CD14-positive monocyte (primary cell): Measurements from ENCODE around the gene PGM5. TPM values are rescaled to one million over a fixed set of nuclear protein-coding genes. Genes with fewer than 3 reads are reported as not detected.
"Not testable (repeated sequence)": the region's sequence is repeated elsewhere in the genome, so short reads cannot be mapped to it uniquely, and the experiment has no call there.

Experiments
- DNase-seq, 3 donors: peaks; one replicate each; pipeline ENCODE4 v3.0.0-alpha.2; 2011 to 2022
- H2AFZ ChIP-seq: 2 replicates; pipeline ENCODE4 v1.6.0; 2012; ENCODE audit warnings: mild to moderate bottlenecking, low read depth, low read length, inconsistent platforms; ENCODE audit not compliant: insufficient read depth, poor library complexity, severe bottlenecking
- H3K27ac ChIP-seq, 2 donors: 1 replicate in 1 of 2; 2 replicates in 1 of 2; pipeline ENCODE4 v1.5.1; 2012 to 2013; ENCODE audit warnings: low read length in 2 of 2, control low read depth in 1 of 2, inconsistent platforms in 1 of 2, low read depth in 1 of 2, mild to moderate bottlenecking in 1 of 2
- H3K27me3 ChIP-seq, 2 donors: one replicate each; pipeline versions ENCODE4 v1.6.0 to v1.6.1; 2011 to 2013; ENCODE audit warnings: low read length in 2 of 2; ENCODE audit not compliant: control insufficient read depth in 2 of 2, insufficient read depth in 2 of 2
- H3K36me3 ChIP-seq, 2 donors: replicated peaks in 1 of 2; 1 replicate in 1 of 2; 2 replicates in 1 of 2; pipeline versions ENCODE4 v1.5.1 to v1.6.1; 2012 to 2013; ENCODE audit warnings: low read length in 2 of 2, control low read depth in 1 of 2, inconsistent platforms in 1 of 2, mild to moderate bottlenecking in 1 of 2; ENCODE audit not compliant: insufficient read depth in 2 of 2, control insufficient read depth in 1 of 2
- H3K4me1 ChIP-seq, 2 donors: 1 replicate in 1 of 2; 2 replicates in 1 of 2; pipeline versions ENCODE4 v1.5.1 to v1.6.1; 2012 to 2013; ENCODE audit warnings: low read length in 2 of 2, control low read depth in 1 of 2, inconsistent platforms in 1 of 2, mild to moderate bottlenecking in 1 of 2, moderate library complexity in 1 of 2; ENCODE audit not compliant: insufficient read depth in 2 of 2, control insufficient read depth in 1 of 2
- H3K4me2 ChIP-seq: replicated peaks from 2 replicates; pipeline ENCODE3; 2012; ENCODE audit warnings: low read length, moderate library complexity, mild to moderate bottlenecking; ENCODE audit not compliant: poor library complexity, severe bottlenecking; ENCODE audit errors: extremely low read depth
- H3K4me3 ChIP-seq, 3 experiments: fragments of 200-600 bp in 1 of 3; sonication (generic) in 1 of 3; replicated peaks in 1 of 3; 1 replicate in 2 of 3; 2 replicates in 1 of 3; pipeline ENCODE4 v1.5.1; 2011 to 2013; ENCODE audit warnings: low read length in 3 of 3, mild to moderate bottlenecking in 3 of 3, control low read depth in 2 of 3, low read depth in 2 of 3, inconsistent platforms in 1 of 3, moderate library complexity in 1 of 3
- H3K79me2 ChIP-seq: 2 replicates; pipeline ENCODE4 v1.6.0; 2012; ENCODE audit warnings: mild to moderate bottlenecking, control low read depth, inconsistent platforms, low read length, moderate library complexity; ENCODE audit not compliant: insufficient read depth
- H3K9ac ChIP-seq: 2 replicates; pipeline ENCODE4 v1.6.0; 2017; ENCODE audit warnings: low read length, mild to moderate bottlenecking; ENCODE audit not compliant: insufficient read depth, poor library complexity, severe bottlenecking
- H3K9me3 ChIP-seq, 2 donors: replicated peaks in 1 of 2; 1 replicate in 1 of 2; 2 replicates in 1 of 2; pipeline versions ENCODE4 v1.5.1 to v1.6.1; 2012 to 2013; ENCODE audit warnings: low read length in 2 of 2, control low read depth in 1 of 2; ENCODE audit not compliant: control insufficient read depth in 1 of 2, insufficient read depth in 1 of 2
- H4K20me1 ChIP-seq: 2 replicates; pipeline ENCODE4 v1.6.0; 2012; ENCODE audit warnings: mild to moderate bottlenecking, low read length, control low read depth, moderate library complexity; ENCODE audit not compliant: insufficient read depth
- H3K27ac Mint-ChIP-seq, 7 donors: one replicate each; pipeline ENCODE4 v1.8.0; 2020; ENCODE audit warnings: mild to moderate bottlenecking in 7 of 7, mixed read lengths in 7 of 7, moderate library complexity in 6 of 7, inconsistent platforms in 2 of 7
- H3K27me3 Mint-ChIP-seq, 3 donors: one replicate each; pipeline ENCODE4 v1.8.0; 2021 to 2022; ENCODE audit warnings: low read depth in 3 of 3, mild to moderate bottlenecking in 3 of 3, mixed read lengths in 3 of 3, moderate library complexity in 3 of 3, inconsistent platforms in 1 of 3
- H3K36me3 Mint-ChIP-seq, 2 donors: one replicate each; pipeline ENCODE4 v1.8.0; 2020; ENCODE audit warnings: mixed read lengths in 2 of 2, inconsistent platforms in 1 of 2, mild to moderate bottlenecking in 1 of 2
- H3K4me1 Mint-ChIP-seq: one replicate; pipeline ENCODE4 v1.8.0; 2020; ENCODE audit warnings: mild to moderate bottlenecking, mixed read lengths
- H3K4me3 Mint-ChIP-seq, 2 donors: one replicate each; pipeline ENCODE4 v1.8.0; 2020; ENCODE audit warnings: mild to moderate bottlenecking in 2 of 2, mixed read lengths in 2 of 2, moderate library complexity in 1 of 2
- H3K9me3 Mint-ChIP-seq, 7 donors: one replicate each; pipeline ENCODE4 v1.8.0; 2020 to 2022; ENCODE audit warnings: mixed read lengths in 7 of 7, mild to moderate bottlenecking in 6 of 7, moderate library complexity in 6 of 7, inconsistent platforms in 2 of 7
- WGBS: methylation state at CpG from one replicate; pipeline ENCODE4 v1.1.5; 2013; ENCODE audit warnings: missing lambda C conversion rate; ENCODE audit not compliant: insufficient coverage; 5-methylcytosine and 5-hydroxymethylcytosine counted together
- intact Hi-C, 2 donors: fragments of 100-400 bp; cut with micrococcal nuclease; formaldehyde crosslinking; loops; one replicate each; pipeline versions ENCODE4 v1.15.0 to v1.15.1; 2023
- polyA plus RNA-seq, 3 donors: library from polyadenylated mRNA; depleted of rRNA in 1 of 3; unstranded in 2 of 3; stranded (reverse) in 1 of 3; fragments of 300-500 nt in 2 of 3; fragments of >200 nt in 1 of 3; fragmentation: Illumina TruSeq in 2 of 3; gene quantifications; 1 replicate in 2 of 3; 2 replicates in 1 of 3; pipeline ENCODE4 v1.2.3, GENCODE V29; 2012 to 2021

The PGM5 gene
- polyA plus RNA-seq, 3 donors = 0.35 to 1.2 (median 1.1) TPM

DNA sequence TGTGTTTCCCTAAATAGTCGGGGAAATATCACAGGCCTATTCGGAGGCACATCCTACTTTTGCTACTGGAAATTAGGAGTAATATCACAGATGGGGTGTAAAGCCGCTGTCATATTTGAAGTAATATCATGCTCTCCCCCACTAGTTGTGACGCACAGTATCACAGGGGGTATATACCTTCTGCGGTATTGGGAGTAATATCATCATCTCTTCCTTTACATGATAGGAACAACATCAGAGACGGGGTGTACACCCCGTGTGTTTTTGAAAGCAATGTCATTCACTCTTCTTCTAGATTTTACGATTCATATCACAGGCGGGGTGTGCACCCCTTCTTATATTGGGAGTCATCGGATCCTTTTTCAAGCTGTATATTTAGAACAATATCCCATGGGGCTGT lies 38.2 kb upstream of the PGM5 start:
- H3K36me3 Mint-ChIP-seq, H2AFZ ChIP-seq, H4K20me1 ChIP-seq, H3K79me2 ChIP-seq, H3K9ac ChIP-seq, H3K4me3 ChIP-seq, H3K4me1 Mint-ChIP-seq, H3K27me3 Mint-ChIP-seq, H3K36me3 ChIP-seq, H3K9me3 Mint-ChIP-seq, intact Hi-C loops, H3K4me2 ChIP-seq, H3K27ac ChIP-seq, H3K27me3 ChIP-seq, H3K4me3 Mint-ChIP-seq, H3K4me1 ChIP-seq, H3K9me3 ChIP-seq, DNase-seq, H3K27ac Mint-ChIP-seq: not testable (repeated sequence)
- WGBS = no CpG with 5 or more reads among the region's 10 CpGs

DNA sequence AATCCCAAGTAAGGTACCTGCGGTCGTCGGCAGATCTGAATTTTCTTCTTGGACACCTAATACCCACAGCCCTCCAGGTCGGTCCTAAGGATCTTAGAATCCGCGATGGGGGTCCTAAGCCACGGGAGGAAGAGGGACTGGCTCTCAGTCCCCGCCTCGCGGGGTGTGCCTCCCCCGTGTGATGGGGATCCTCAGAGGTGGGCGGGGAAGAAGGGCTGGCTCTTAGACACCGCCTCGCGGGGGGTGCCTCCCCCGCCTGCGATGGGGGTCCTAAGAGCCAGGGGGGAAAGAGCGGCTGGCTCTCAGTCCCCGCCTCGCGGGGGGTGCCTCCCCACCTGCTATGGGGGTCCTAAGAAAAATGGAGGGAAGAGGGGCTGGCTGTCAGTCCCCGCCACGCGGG lies 32.7 kb upstream of the PGM5 start:
- no CpG with 5 or more reads among the region's 24 CpGs for WGBS
- H3K4me1 Mint-ChIP-seq, H3K27ac ChIP-seq, H3K36me3 ChIP-seq, H3K79me2 ChIP-seq, H3K9ac ChIP-seq, H3K4me2 ChIP-seq, H3K36me3 Mint-ChIP-seq, H3K4me3 ChIP-seq, H3K27me3 Mint-ChIP-seq, H3K27ac Mint-ChIP-seq, H2AFZ ChIP-seq, intact Hi-C loops, H3K4me1 ChIP-seq, H3K4me3 Mint-ChIP-seq, H4K20me1 ChIP-seq, H3K9me3 Mint-ChIP-seq, DNase-seq, H3K9me3 ChIP-seq: not testable (repeated sequence)
- H3K27me3 ChIP-seq = peaks cover 0 to 13% of the 10 kb centered on the region in 2 donors

DNA sequence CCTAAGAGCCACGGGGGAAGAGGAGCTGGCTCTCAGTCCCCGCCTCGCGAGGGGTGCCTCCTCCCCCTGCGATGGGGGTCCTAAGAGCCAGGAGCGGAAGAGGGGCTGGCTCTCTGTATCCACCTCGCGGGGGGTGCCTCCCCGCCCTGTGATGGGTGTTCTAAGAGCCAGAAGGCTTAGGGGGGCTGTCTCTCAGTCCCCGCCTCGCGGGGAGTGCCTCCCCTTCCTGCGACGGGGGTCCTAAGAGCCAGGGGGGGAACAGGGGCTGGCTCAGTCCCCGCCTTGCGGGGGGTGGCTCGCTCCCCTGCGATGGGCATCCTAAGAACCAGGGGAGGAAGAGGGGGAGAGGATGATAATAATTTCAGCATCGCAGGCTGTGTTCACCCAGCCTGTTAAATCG lies 31.9 kb upstream of the PGM5 start:
- H2AFZ ChIP-seq, DNase-seq, H3K4me1 ChIP-seq, H3K27ac Mint-ChIP-seq, H4K20me1 ChIP-seq, H3K27ac ChIP-seq, H3K4me1 Mint-ChIP-seq, H3K4me3 ChIP-seq, H3K4me3 Mint-ChIP-seq, H3K9ac ChIP-seq, H3K9me3 ChIP-seq, H3K79me2 ChIP-seq, H3K27me3 Mint-ChIP-seq, H3K4me2 ChIP-seq, intact Hi-C loops, H3K36me3 Mint-ChIP-seq, H3K9me3 Mint-ChIP-seq, H3K36me3 ChIP-seq: not testable (repeated sequence)
- peaks cover 0 to 12% of the 10 kb centered on the region in 2 donors for H3K27me3 ChIP-seq
- WGBS = no CpG with 5 or more reads among the region's 20 CpGs

DNA sequence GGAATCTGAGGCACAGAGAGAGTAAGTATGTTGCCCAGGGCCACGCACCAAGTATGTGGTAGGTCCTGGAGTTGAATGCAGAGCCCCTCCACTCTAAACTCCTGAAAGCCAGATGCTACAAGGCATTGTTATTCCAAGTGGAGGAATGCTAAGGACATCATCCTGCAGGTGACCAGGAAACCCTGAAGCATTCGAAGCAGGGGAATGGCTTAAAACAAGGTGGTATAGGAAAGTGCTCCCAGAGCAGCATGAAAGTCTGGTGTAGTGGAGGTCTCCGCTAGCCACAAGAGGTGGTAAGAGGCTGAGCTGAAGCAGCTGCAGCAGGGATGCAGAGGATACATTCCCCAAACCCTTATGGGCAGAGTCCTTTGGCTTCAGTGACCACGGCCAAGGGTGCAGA lies 27.3 kb upstream of the PGM5 start:
- not testable (repeated sequence) for H3K9ac ChIP-seq, H3K36me3 ChIP-seq
- 83% methylated on average over 1 of the region's 4 CpGs for WGBS

More for the DNA sequence above, 27.3 kb upstream of the PGM5 start:
- H3K27me3 Mint-ChIP-seq, H3K27ac ChIP-seq, H3K4me3 Mint-ChIP-seq, H3K27me3 ChIP-seq, H3K4me2 ChIP-seq, H3K27ac Mint-ChIP-seq, H3K4me3 ChIP-seq, DNase-seq, H3K4me1 ChIP-seq, intact Hi-C loops, H3K9me3 ChIP-seq, H3K36me3 Mint-ChIP-seq, H4K20me1 ChIP-seq, H3K9me3 Mint-ChIP-seq, H3K79me2 ChIP-seq, H2AFZ ChIP-seq, H3K4me1 Mint-ChIP-seq: not testable (repeated sequence)
